Measurements from ENCODE around the gene KRTAP10-10. TPM values are rescaled to one million over a fixed set of nuclear protein-coding genes. Genes with fewer than 3 reads are reported as not detected.

KRTAP10-10 gene
- total RNA-seq, 4 donors from 2014 or later = 3.3 to 8.0 TPM; not detected in 2

DNA sequence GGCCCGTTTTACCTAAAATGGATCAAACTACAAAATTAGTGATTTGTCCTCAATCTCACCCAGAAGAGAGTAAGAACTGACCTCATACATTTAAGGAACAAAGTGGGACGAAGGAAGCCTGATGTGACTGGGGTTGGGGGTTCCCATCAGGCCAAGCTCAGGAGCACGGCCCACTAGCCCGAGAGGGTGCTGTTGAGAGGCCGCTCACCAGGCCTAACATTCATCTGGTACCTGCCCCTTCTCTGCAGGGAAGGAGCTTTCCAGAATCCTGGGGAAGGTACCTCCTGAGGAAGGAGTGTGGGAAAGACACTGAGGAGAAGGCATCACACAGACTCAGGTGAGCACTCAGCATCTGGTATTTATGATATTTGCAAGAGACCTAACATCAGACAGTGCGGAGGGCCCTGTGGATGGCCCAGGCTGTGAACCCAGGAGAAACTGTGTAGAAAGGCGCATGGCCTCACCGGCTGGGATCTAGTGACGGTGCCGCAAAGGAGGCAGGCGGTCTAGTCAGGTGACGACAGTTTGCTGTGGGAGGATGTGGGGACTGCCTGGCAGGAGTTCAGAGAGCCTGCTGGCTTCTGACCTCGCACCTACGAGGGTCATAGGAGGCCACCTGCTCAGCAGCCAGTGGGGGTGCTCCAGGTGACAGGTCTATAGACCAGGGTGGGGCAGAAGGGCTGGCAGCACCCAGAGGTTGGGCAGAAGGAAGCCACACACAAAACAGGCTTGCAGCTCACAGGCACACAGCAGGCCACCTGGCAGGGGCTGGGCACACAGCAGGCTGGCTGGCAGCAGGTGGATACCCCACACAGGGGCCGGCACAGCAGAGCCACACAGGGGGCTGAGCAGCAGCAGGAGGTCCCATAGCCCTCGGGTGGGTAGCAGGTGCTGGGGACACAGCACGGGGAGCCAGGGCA is 16.8 kb downstream of the KRTAP10-10 start:
- Histone ChIP-seq H3K9me3 (peaks cover 5% of the 10 kb centered on the region), H3K4me3 (no peak overlapping the region), H3K27ac (no peak overlapping the region), H3K4me1 (no peaks in the 10 kb centered on the region), H3K27me3 (peaks cover 35% of the 10 kb centered on the region), H3K36me3 (no peaks in the 10 kb centered on the region)
- 85% methylated on average over 12 of the region's 17 CpGs for WGBS
- no peak for DNase-seq (ENCODE audit: low spot score in 2 of 2)
- TF ChIP-seq, protein P1, sequence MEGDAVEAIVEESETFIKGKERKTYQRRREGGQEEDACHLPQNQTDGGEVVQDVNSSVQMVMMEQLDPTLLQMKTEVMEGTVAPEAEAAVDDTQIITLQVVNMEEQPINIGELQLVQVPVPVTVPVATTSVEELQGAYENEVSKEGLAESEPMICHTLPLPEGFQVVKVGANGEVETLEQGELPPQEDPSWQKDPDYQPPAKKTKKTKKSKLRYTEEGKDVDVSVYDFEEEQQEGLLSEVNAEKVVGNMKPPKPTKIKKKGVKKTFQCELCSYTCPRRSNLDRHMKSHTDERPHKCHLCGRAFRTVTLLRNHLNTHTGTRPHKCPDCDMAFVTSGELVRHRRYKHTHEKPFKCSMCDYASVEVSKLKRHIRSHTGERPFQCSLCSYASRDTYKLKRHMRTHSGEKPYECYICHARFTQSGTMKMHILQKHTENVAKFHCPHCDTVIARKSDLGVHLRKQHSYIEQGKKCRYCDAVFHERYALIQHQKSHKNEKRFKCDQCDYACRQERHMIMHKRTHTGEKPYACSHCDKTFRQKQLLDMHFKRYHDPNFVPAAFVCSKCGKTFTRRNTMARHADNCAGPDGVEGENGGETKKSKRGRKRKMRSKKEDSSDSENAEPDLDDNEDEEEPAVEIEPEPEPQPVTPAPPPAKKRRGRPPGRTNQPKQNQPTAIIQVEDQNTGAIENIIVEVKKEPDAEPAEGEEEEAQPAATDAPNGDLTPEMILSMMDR (IDR thresholded peaks at IDR 0.05) = no peak
- TF ChIP-seq EP300 (IDR thresholded peaks at IDR 0.05) (no peak), POLR2AphosphoS5 (IDR thresholded peaks at IDR 0.05) (no peak), POLR2A (IDR thresholded peaks at IDR 0.05) (no peak)

GRCh38 chr21:44654576-44655175 is 17.5 kb downstream of the KRTAP10-10 start, which contains the start of gene KRTAP12-4:
KRTAP12-4 (minus strand) TSS chr21:44654659; CDS start chr21:44654614, 45 bp downstream.
- Histone ChIP-seq H3K27ac (no peak within 1 kb of the TSS), H3K4me3 (no peak within 1 kb of the TSS), H3K27me3 (peaks cover 30% of the 10 kb centered on the region), H3K36me3 (no peaks in the 10 kb centered on the region), H3K9me3 (peaks cover 5% of the 10 kb centered on the region), H3K4me1 (no peaks in the 10 kb centered on the region)
- no peak for DNase-seq (ENCODE audit: low spot score in 2 of 2)
- WGBS = 61% methylated on average over 6 of the region's 9 CpGs
- TF ChIP-seq EP300 (IDR thresholded peaks at IDR 0.05) (no peak), POLR2A (IDR thresholded peaks at IDR 0.05) (no peak), POLR2AphosphoS5 (IDR thresholded peaks at IDR 0.05) (no peak)
- TF ChIP-seq, protein P1 (IDR thresholded peaks at IDR 0.05) = no peak

- WGBS = 71% methylated on average over 1 of the region's 1 CpG
- DNase-seq (ENCODE audit: low spot score in 2 of 2) = no peak
- TF ChIP-seq EP300 (IDR thresholded peaks at IDR 0.05) = no peak
- TF ChIP-seq POLR2AphosphoS5 (IDR thresholded peaks at IDR 0.05) = no peak
- TF ChIP-seq POLR2A (IDR thresholded peaks at IDR 0.05) = no peak
- TF ChIP-seq, protein P1 (IDR thresholded peaks at IDR 0.05) = no peak
Measured at GRCh38 chr21:44656868-44657267, 19.7 kb downstream of the KRTAP10-10 start.

DNA sequence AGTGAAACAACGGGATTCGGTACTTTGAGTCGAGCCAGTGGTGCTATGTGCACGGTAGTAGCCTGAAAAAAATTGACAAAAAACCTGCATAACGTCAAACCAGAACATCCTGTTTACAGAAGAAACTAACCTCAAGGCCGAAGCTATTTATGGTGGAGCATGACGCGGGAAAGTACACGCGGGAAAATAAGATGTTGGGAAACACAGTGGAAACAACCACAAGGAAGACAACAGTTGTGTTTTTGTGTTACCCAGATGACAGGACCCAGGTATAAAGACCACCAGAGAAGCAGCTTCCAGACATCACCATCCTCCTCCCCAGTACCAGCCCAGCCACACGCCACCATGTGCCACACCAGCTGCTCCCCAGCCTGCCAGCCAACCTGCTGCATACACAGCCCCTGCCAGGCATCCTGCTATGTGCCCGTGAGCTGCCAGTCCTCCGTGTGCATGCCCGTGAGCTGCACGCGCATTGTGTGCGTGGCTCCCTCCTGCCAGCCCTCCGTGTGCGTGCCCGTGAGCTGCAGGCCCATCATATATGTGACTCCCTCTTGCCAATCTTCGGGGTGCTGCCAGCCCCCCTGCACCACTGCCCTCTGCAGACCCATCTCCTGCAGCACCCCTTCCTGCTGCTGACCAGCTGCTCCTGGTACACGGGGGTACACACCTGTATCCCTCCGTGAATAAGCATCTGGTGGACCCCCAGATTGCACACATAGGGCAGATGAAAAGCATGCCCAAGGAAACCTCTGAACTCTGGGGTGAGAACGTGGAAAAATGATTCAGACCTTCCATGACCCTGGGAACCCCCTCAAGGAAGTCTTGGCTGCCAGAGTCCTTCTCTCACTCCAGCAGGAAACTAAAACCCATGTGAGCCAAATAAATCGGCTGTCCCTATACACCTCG is 20.7 kb downstream of the KRTAP10-10 start, which contains the start of gene KRTAP12-3:
TSS of gene KRTAP12-3 (plus strand) at position 298 of the 906 bp plus-strand sequence. CDS start at position 346, 48 bp downstream.
- Histone ChIP-seq H3K4me3 (no peak within 1 kb of the TSS), H3K36me3 (no peaks in the 10 kb centered on the region), H3K27me3 (peaks cover 24% of the 10 kb centered on the region), H3K27ac (no peak within 1 kb of the TSS), H3K9me3 (peaks cover 5% of the 10 kb centered on the region), H3K4me1 (no peaks in the 10 kb centered on the region)
- DNase-seq (ENCODE audit: low spot score in 2 of 2) = no peak
- 69% methylated on average over 26 of the region's 26 CpGs for whole genome bisulfite sequencing
- TF ChIP-seq POLR2AphosphoS5 (IDR thresholded peaks at IDR 0.05) = no peak
- no peak for TF ChIP-seq POLR2A (IDR thresholded peaks at IDR 0.05)
- TF ChIP-seq, protein P1 (IDR thresholded peaks at IDR 0.05) = no peak
- no peak for TF ChIP-seq EP300 (IDR thresholded peaks at IDR 0.05)

More at GRCh38 chr21:44656868-44657267, 19.7 kb downstream of the KRTAP10-10 start:
- Histone ChIP-seq H3K9me3 (peaks cover 5% of the 10 kb centered on the region), H3K27ac (no peak overlapping the region), H3K4me3 (no peak overlapping the region), H3K27me3 (peaks cover 24% of the 10 kb centered on the region), H3K4me1 (no peaks in the 10 kb centered on the region), H3K36me3 (no peaks in the 10 kb centered on the region)
